IMR-90 (cell line): ENCODE results near the gene EXOC2.

Source experiments
- BHLHE40 ChIP-seq: fragments of 150-350 bp; IDR thresholded peaks from 2 replicates; pipeline ENCODE4 v1.6.1; 2016; ENCODE audit warnings: mild to moderate bottlenecking, low read depth, low read length
- CEBPB ChIP-seq: IDR thresholded peaks from 2 replicates; pipeline ENCODE4 v1.6.1; 2012; ENCODE audit warnings: low read depth, low read length, improper control_type of control experiment
- CTCF ChIP-seq: conservative IDR thresholded peaks from 2 replicates; pipeline ENCODE4 v1.5.1; 2012; ENCODE audit warnings: mild to moderate bottlenecking, low read depth, low read length, improper control_type of control experiment
- FOS ChIP-seq: fragments of 150-350 bp; IDR thresholded peaks from 2 replicates; pipeline ENCODE4 v1.6.1; 2016; ENCODE audit warnings: low read depth, low read length
- MAFK ChIP-seq: IDR thresholded peaks from 2 replicates; pipeline ENCODE4 v1.6.1; 2012; ENCODE audit warnings: low read depth, low read length, improper control_type of control experiment
- MAZ ChIP-seq: IDR thresholded peaks from 2 replicates; pipeline ENCODE4 v1.6.1; 2012; ENCODE audit warnings: low read depth, mild to moderate bottlenecking, low read length, improper control_type of control experiment, moderate library complexity, borderline replicate concordance
- MXI1 ChIP-seq: IDR thresholded peaks from 2 replicates; pipeline ENCODE4 v1.6.1; 2012; ENCODE audit warnings: low read depth, mild to moderate bottlenecking, low read length, moderate library complexity, borderline replicate concordance
- NFE2L2 ChIP-seq: fragments of 150-350 bp; IDR thresholded peaks from 2 replicates; pipeline ENCODE4 v1.6.1; 2016; ENCODE audit warnings: low read depth, mild to moderate bottlenecking, low read length
- POLR2A ChIP-seq: IDR thresholded peaks from 2 replicates; pipeline ENCODE4 v1.6.1; 2012; ENCODE audit warnings: mild to moderate bottlenecking, low read depth, low read length
- RAD21 ChIP-seq: IDR thresholded peaks from 2 replicates; pipeline ENCODE4 v1.6.1; 2012; ENCODE audit warnings: low read length, improper control_type of control experiment
- RCOR1 ChIP-seq: IDR thresholded peaks from 2 replicates; pipeline ENCODE4 v1.6.1; 2012; ENCODE audit warnings: mild to moderate bottlenecking, low read length, improper control_type of control experiment; ENCODE audit not compliant: insufficient replicate concordance
- SMC3 ChIP-seq: fragments of 150-350 bp; IDR thresholded peaks from 2 replicates; pipeline ENCODE4 v1.6.1; 2016; ENCODE audit warnings: low read depth, mild to moderate bottlenecking, antibody characterized with exemption, low read length, moderate library complexity
- USF2 ChIP-seq: fragments of 150-350 bp; IDR thresholded peaks from 2 replicates; pipeline ENCODE4 v1.6.1; 2017; ENCODE audit warnings: mild to moderate bottlenecking, antibody characterized with exemption, low read length, low read depth

GRCh38 chr6:579339-579738 is 113.6 kb downstream of the EXOC2 start:
- peak; percentile 33; the same call in 1 of the 2 replicates for TF ChIP-seq CTCF
- no peak for TF ChIP-seq USF2
- TF ChIP-seq BHLHE40, result no peak
- TF ChIP-seq NFE2L2, result no peak
- no peak for TF ChIP-seq POLR2A
- TF ChIP-seq MAZ, result no peak
- TF ChIP-seq RAD21, result no peak
- no peak for TF ChIP-seq RCOR1
- no peak for TF ChIP-seq MXI1
- 0 out of 2 replicates have a peak, but pooled peaks have one; percentile 30 for TF ChIP-seq MAFK
- TF ChIP-seq CEBPB, result no peak
- TF ChIP-seq SMC3, result peak; percentile 13; the same call in 1 of the 2 replicates
- no peak for TF ChIP-seq FOS
